HG03575 (cell line): ENCODE measurements around the gene KCNK16.

Experiments used
- ATAC-seq: cut with Tn5 transposase; IDR thresholded peaks from one replicate; pipeline ENCODE4 v1.9.1; 2021; ENCODE audit not compliant: unreplicated experiment, insufficient number of reproducible peaks, low FRiP score; ENCODE audit errors: extremely low read depth

KCNK16 gene

GRCh38 chr6:39343396-39343870 lies 20.9 kb upstream of the KCNK16 start:
- no peak for ATAC-seq

GRCh38 chr6:39342692-39343395 lies 20.3 kb upstream of the KCNK16 start:
- no peak for ATAC-seq

GRCh38 chr6:39341937-39342336 lies 19.4 kb upstream of the KCNK16 start:
- ATAC-seq: no peak

GRCh38 chr6:39341352-39341751 lies 18.9 kb upstream of the KCNK16 start:
- ATAC-seq: no peak

DNA sequence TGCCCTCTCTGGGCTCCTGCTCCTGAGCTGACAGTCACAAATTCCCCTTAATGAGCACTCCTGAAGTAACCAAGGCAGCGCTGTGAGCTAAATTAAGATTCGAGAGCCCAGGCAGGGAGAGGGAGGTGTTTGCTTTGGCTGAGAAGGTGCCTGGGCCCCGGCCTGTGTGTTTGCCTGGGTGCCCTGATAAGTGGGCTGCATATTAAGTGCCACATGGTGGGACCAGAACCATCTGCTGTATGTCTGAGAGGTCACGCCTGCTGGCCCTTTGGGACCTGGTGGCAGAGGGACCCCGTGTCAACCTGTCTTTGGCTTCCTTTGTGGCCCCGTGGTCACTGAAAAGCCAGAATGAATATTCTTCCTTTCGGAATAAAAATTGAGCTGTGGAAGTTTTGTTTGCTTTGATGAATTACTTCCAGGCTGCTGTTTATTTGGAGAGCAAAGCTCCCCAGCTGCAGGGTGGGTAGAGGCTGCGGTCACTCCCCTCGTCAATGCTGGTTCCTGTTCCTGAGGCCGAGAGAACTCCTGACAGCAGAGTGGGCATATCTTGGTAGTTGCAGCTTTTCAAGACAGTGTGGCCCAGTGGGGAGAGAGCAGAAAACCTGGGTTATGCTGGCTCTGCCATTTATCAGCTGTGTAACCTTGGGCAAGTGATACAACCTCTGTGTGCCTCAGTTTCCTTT lies 17.5 kb upstream of the KCNK16 start:
- ATAC-seq: no peak

DNA sequence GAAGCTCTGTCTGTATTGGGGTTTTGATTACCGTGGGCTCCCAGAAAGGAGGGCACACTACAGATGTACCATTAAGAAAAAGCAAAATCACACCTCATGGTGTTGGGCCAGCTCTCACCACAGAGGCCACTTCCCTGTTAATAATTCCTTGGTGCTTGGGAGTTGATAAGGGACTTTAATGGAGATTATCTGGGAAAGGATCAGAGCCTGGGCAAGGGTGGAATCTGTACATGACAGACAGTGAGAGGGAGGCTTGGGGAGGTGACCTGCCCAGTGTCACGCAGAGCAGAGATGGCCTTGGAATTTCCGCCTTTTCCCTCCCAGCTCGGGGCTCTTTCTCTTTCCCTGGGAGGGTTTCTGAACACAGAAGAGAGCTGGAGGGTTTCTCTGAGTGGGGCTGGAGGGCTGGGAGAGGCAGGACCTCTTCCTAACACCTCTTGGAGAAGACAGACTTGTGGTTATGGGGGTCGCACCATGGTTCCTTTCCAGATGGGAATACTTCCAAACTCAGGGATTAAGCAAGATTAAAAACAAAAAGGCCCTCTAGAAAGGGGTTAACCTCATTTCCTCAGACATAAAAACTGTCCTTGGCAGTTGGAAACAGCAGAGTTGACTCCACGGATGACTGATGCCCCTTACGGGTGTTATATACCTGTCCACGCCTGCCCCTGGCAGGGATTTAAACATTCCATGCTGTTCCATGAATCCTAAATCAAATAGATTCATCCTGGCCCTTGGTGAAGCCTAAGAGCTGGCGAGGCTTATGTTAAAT lies 16.8 kb upstream of the KCNK16 start:
- ATAC-seq: no peak

DNA sequence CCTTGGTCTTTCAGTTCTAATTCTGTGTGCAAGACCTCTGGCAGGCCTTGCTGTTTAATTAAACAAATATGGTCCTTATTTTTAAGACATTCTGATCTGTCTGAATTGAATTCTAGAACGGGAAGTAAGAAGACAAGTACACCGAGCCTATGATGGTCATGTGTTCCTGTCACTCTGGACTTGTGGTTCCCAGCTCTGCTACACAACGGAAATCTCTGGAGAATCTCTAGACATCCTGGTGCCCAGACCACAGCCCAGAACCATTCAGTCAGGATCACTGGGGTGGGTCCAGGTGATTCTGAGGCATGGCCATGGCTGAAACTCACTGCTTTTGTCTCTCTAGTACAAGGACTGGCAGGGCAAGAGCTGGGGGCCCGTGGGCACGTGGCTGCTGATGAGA lies 15.9 kb upstream of the KCNK16 start:
- no peak for ATAC-seq

DNA sequence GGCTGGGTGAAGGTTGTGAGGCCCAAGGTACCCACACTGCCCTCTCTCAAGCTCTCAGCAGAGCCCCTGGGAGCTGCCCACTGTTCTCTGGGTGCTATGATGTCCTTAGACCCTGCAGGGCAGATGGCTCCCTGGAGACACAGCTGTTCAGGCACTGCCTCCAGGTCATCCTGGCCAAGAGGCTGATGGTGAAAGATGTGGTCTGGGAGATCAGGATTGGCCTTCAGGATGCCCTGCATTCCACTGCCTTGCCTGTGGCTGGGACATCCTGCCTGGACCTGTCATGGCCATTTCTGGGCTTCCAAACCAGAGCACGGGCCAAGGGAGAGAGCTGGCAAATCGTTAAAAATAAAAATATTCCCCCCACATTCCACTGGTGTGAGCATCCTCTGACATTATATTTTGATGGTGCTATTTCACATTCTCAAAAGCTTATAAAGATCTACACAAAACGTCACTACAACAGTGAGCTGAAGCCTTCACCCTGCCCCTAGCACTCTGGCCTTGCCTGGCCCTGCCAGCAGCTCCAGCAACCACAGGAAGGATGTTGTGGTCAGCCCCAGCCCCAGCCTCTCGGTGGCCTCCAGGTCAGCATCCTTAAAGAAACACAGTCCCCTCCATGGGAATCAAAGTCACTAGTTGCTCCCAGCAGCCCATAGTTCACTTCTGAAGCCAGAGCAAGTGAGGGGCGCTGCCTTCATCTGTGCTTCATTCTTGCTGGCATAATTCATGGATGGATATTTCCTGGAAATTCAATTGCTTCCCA lies 13.5 kb upstream of the KCNK16 start:
- ATAC-seq: no peak

GRCh38 chr6:39333644-39334438 lies 11.3 kb upstream of the KCNK16 start:
- no peak for ATAC-seq

DNA sequence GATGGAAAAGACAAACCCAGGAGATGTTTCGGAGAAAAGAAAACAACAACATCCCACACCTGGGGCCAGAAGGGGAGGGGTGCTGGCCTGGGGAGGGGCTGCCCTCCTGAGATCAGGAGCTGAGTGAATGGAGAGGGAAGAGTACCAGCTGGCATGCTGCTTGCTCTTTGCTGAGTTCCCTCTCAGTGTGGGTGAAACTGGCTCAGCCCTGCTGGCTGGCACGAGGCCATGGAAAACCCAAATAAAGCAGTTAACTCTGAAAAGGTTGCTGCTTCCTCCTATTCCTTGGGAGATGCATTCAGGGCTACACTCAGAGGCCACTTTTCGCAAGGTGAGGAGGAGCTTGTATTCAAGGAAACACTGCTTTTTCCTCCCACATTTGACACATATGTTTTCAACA lies 8.0 kb upstream of the KCNK16 start:
- ATAC-seq: no peak

DNA sequence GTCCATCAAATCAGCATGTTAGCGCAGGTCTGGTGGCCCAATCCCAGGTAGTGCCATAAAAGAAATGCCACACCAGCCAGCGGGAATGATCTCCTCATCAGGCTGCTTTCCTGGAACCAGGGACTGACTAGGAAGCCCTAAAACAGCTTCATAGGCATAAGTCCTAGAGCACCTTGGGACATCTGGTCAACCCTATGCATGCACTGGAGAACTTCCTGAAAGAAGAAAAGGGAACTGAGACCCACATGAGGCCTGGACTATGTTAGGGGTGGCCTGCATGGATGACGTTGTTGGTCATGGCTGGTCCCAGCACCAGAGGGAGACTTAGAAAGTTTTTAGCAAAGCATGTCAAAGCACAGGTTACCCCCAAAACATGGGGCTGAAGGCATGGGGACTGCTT lies 7.6 kb upstream of the KCNK16 start:
- no peak for ATAC-seq

DNA sequence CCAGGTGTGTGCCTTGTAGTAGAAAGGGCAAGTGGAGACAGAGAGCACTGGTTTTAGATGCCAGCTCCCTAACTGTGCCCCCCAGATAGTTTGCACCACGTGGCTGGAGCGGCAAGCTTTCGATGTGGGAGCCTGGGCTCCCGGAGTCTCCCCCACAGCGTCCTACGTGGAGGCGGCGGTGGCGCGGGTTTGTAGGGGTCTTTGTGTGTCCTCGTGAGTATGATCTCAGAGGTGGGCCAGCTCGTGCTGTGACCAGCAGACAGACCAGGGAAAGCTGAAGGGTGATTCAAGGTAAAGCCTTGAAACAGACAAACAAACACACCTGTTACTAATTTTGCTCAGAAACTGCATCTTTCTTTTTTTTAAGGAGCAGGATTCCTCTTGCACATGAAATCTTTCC lies 5.6 kb upstream of the KCNK16 start:
- no peak for ATAC-seq

DNA sequence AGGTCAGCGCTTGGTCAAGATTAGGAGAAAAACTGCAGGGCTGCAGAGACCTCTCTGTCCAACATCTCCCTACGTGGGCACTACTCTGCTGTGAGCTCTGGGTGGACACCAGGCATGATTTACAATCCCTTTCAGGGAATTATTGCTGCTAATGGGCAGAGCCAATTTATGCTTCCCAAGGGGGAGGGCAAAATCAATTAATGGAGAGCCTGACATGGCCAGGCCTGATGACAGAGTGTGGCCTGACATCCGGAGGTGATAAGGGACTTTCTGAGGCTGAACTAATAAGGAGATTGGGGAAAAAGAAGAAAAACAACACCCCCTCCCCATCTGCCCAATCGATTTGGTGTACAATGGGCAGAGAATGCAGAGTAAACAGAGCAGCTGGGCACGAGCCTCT lies 5.0 kb upstream of the KCNK16 start:
- ATAC-seq: no peak

GRCh38 chr6:39321761-39322160 lies 741 bp downstream of the KCNK16 start:
- no peak for ATAC-seq

DNA sequence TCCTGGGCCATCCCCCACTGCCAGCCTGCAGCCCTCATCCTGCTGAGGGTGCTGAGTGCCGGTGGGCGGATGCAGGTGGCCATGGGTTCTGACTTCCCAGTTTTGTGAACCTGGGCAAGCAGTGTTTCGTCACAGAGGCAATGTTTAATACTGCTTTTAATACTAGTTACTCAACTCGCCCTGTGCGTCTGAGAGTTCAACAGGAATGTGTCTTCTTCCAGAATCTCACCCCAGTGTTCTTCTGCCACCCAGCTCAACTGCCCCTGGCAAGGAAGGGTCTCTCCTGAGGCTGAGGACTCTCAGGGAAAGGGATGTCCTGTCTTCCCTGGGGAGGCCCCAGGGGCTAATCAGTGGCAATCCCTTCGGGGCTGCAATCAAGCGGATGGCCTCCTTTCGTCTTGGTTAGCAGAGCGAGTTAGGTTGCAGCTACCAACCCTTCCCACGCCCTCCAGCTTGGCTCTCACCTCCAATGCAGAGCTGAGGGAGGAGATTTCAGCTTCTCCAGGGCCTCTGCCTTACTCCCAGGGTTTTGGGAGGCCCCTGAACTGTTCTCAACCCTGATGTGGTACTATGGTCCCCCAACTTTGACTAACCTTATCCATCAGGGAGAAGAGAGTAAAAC lies 2.0 kb downstream of the KCNK16 start:
- no peak for ATAC-seq

DNA sequence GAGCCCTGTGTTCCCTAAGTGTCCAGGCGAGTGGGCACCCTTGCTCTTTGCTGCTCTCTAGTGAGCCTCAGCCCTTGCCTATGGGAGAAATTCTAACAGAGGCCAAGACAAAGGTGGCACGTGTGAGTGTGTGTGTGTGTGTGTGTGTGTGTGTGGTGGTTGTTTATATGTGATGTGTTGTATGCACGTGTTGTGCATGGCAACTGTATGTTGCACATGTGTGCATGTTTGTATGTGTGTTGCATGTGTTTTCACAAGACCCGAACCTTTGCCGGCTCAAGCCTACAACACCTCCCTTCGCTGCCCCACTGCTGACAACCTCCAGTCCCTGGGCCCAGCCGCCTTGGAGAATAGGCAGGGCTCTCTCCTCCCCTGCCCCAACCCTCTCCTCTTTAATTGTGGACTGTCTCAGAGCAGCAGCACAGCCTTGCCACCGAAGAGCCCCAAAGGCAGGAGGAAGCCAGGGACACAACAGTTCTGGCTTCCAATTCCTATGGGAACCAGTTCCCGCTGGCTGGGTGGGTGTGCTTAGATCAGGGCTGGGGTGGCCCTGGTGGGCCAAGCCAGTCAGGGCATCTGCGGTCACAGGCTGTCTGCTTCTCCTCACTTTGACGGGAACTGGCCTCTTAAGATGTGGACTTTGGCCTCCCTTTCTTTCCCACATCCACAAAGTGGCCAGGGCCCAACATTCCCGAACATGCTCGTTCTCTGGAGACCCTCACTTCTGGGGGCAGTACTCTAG lies 2.7 kb downstream of the KCNK16 start:
- no peak for ATAC-seq

- ATAC-seq: no peak
Observed at GRCh38 chr6:39317256-39317655, 5.2 kb downstream of the KCNK16 start.
